ENCODE data around the gene GPR137.

DNA sequence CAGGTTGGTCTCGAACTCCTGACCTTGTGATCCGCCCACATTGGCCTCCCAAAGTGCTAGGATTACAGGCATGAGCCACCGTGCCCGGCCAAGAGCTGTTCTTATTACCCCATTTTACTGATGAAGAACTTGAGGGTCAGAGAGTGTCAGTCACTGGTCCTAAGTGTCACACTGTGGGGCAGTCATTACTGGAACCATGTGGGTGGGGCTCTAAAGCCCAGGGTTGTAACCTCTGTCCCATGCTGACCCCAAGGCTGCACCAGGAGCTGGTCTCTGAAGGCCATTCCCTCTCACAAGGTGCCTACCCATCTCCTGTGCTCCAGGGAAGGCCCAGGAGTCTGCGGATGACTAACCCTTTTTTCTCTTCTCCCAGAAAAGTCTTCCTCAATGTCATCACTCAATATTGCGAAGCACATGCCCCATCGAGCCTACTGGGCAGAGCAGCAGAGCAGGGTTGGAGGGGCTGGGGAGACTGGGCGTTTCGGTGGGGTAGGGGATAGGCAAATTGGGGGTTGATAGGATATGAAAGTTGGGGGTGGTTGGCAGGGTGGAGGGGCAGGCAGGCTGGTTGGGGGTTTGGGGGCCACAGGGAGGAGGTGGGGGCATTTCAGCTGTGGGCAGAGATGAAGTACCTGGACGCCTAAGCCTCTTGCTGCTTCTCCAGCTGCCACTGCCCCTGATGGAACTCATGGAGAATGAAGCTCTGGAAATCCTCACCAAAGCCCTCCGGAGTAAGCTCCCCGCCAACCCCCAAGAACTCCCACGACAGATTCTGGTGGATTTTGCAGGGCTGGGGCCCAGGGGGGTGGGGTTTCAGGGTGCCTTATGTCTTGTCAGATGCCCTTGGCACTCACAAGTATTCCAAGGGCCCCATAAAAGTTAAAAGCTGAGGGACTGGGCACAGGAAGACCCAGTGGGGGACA is 17.7 kb downstream of the GPR137 start:
- TF ChIP-seq POLR2A (IDR thresholded peaks at IDR 0.05; ENCODE audit: low read depth, low read length) (no peak), POLR2AphosphoS5 (IDR thresholded peaks at IDR 0.05; ENCODE audit: low read depth, low read length) (no peak), TAF1 (IDR thresholded peaks at IDR 0.05; ENCODE audit: low read depth, low read length) (no peak), POU2F2 (IDR thresholded peaks at IDR 0.05; ENCODE audit: low read depth, low read length) (no peak)
